Prostate gland (tissue), 2 donors: ENCODE measurements around the gene BICC1. TPM values are rescaled to one million over a fixed set of nuclear protein-coding genes. Genes with fewer than 3 reads are reported as not detected.

Source experiments
- DNase-seq: peaks from one replicate; pipeline ENCODE4 v3.0.0-alpha.2; 2019; ENCODE audit warnings: low spot score
- H3K27ac ChIP-seq, 2 donors: fragments of 200-600 bp; sonication (generic); 2 replicates each; pipeline ENCODE4 v1.5.1; 2017 to 2019
- H3K27me3 ChIP-seq: fragments of 200-600 bp; sonication (generic); replicated peaks from 2 replicates; pipeline ENCODE4 v1.5.1; 2019; ENCODE audit not compliant: insufficient read depth
- H3K36me3 ChIP-seq, 2 donors: fragments of 200-600 bp; sonication (generic); 1 replicate in 1 of 2; 2 replicates in 1 of 2; pipeline versions ENCODE4 v1.5.1 to v1.8.1; 2017 to 2019
- H3K4me1 ChIP-seq: fragments of 200-600 bp; sonication (generic); replicated peaks from 2 replicates; pipeline ENCODE4 v1.5.1; 2019
- H3K4me3 ChIP-seq, 2 donors: fragments of 200-600 bp; sonication (generic); 2 replicates each; pipeline ENCODE4 v1.5.1; 2017 to 2019
- H3K9me3 ChIP-seq: fragments of 200-600 bp; sonication (generic); 2 replicates; pipeline ENCODE4 v1.5.1; 2017
- CTCF ChIP-seq, 4 experiments: fragments of 200-600 bp in 2 of 4; fragments of 450-650 bp in 2 of 4; sonication (generic) in 2 of 4; IDR thresholded peaks; 1 replicate in 3 of 4; 2 replicates in 1 of 4; pipeline ENCODE4 v1.5.1; 2016 to 2019; ENCODE audit warnings: antibody characterized with exemption in 4 of 4, mild to moderate bottlenecking in 2 of 4, moderate library complexity in 2 of 4
- POLR2A ChIP-seq: fragments of 450-650 bp; IDR thresholded peaks from one replicate; pipeline ENCODE4 v1.6.1; 2016; ENCODE audit warnings: antibody characterized with exemption, mild to moderate bottlenecking
- POLR2AphosphoS5 ChIP-seq: sonication (generic); formaldehyde crosslinking; IDR thresholded peaks from one replicate; pipeline ENCODE4 v1.6.1; 2017; ENCODE audit warnings: antibody characterized with exemption
- WGBS: methylation state at CpG from one replicate; pipeline ENCODE4 v1.1.5; 2018; 5-methylcytosine and 5-hydroxymethylcytosine counted together
- intact Hi-C: fragments of 100-400 bp; cut with DNase I; formaldehyde crosslinking; loops from one replicate; pipeline ENCODE4 v1.14.2; 2022
- total RNA-seq, 2 donors: library from RNA; depleted of rRNA; stranded (reverse); fragments of >200 nt; gene quantifications; one replicate each; pipeline ENCODE4 v1.1.0, GENCODE V29; 2016

Gene BICC1
- total RNA-seq, 2 donors from 2014 or later: 5.1 to 12.7 TPM

GRCh38 chr10:58754469-58755339 is 242.0 kb downstream of the BICC1 start:
- WGBS: 67% methylated on average over 4 of the region's 4 CpGs

GRCh38 chr10:58755340-58755610 is 242.6 kb downstream of the BICC1 start:
- no peak for DNase-seq
- Histone ChIP-seq H3K36me3 (no peaks in the 10 kb centered on the region), H3K9me3 (no peaks in the 10 kb centered on the region), H3K4me1 (peaks cover 2% of the 10 kb centered on the region), H3K27me3 (no peaks in the 10 kb centered on the region), H3K27ac (no peak overlapping the region), H3K4me3 (no peak overlapping the region)
- intact Hi-C loops: no loop called here
- WGBS: 86% methylated on average over 1 of the region's 1 CpG
- TF ChIP-seq POLR2AphosphoS5 (no peak), POLR2A (no peak), CTCF (IDR thresholded peaks at IDR 0.05) (no peak)

More at GRCh38 chr10:58754469-58755339, 242.0 kb downstream of the BICC1 start:
- no peak overlapping the region for H3K4me3 ChIP-seq
- intact Hi-C loops: no loop called here
- no peaks in the 10 kb centered on the region for H3K9me3 ChIP-seq
- H3K27ac ChIP-seq: no peak overlapping the region
- peaks cover 2% of the 10 kb centered on the region for H3K4me1 ChIP-seq
- H3K27me3 ChIP-seq: no peaks in the 10 kb centered on the region
- no peak for DNase-seq
- TF ChIP-seq CTCF (IDR thresholded peaks at IDR 0.05): no peak
- TF ChIP-seq POLR2A: no peak
- no peak for TF ChIP-seq POLR2AphosphoS5
- H3K36me3 ChIP-seq: no peaks in the 10 kb centered on the region

- H3K9me3 ChIP-seq: no peaks in the 10 kb centered on the region
- no peak for TF ChIP-seq POLR2AphosphoS5
- TF ChIP-seq CTCF (IDR thresholded peaks at IDR 0.05): no peak
- no peak for TF ChIP-seq POLR2A
- intact Hi-C loops: no loop called here
- no peaks in the 10 kb centered on the region for H3K36me3 ChIP-seq
- H3K27ac ChIP-seq: peak overlapping the region; percentile 4 to 35
- H3K27me3 ChIP-seq: no peaks in the 10 kb centered on the region
- 26% methylated on average over 4 of the region's 4 CpGs for WGBS
- H3K4me1 ChIP-seq: peaks cover 2% of the 10 kb centered on the region
- DNase-seq: peak; percentile 18
- H3K4me3 ChIP-seq: no peak overlapping the region
Measured at GRCh38 chr10:58755677-58756076, 243.0 kb downstream of the BICC1 start.

DNA sequence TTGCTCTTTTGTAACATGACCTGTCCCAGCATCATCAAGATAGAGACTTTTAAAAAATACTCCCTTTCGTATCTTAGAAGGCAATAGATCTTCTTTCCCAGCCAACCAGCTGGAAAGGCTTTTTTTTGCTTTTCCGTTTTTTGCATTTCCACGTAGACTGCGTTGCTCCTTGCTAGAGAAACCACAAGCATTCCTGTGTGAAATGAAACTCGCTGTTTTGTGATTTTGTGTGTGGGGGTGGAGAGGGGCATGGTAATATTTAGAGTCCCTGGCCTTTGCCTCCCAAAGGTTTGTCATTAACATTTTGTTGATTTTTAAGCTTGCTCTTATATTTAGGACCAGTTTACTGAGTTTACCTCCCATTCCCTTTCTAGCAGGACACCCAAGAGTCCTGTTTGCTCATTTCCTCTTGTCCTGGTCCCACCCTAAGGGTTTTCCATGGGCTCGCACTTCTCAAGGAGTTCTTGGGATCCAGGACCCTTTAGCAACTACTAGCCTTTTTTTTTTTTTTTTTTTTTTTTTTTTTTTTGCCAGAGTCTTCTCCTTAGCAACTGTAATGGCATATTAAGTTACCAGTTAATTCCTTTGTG is 243.6 kb downstream of the BICC1 start:
- intact Hi-C loops: no loop called here
- WGBS: 29% methylated on average over 6 of the region's 6 CpGs
- Histone ChIP-seq H3K4me3 (no peak overlapping the region), H3K36me3 (no peaks in the 10 kb centered on the region), H3K27ac (peak overlapping the region; percentile 4 to 35), H3K27me3 (no peaks in the 10 kb centered on the region), H3K4me1 (peaks cover 2% of the 10 kb centered on the region), H3K9me3 (no peaks in the 10 kb centered on the region)
- no peak for DNase-seq
- no peak for TF ChIP-seq CTCF (IDR thresholded peaks at IDR 0.05)
- TF ChIP-seq POLR2A: no peak
- no peak for TF ChIP-seq POLR2AphosphoS5
